ENCODE data around the gene ZNF180. TPM values are rescaled to one million over a fixed set of nuclear protein-coding genes. Genes with fewer than 3 reads are reported as not detected.
"Not testable (repeated sequence)": the region's sequence is repeated elsewhere in the genome, so short reads cannot be mapped to it uniquely, and the experiment has no call there.

Gene ZNF180
- total RNA-seq, 1 experiment from 2014 or later: 5.9 TPM

- not testable (repeated sequence) for H3K27me3 ChIP-seq (ENCODE audit: low read length); H3K27ac ChIP-seq (ENCODE audit: low read length); H3K4me3 ChIP-seq (ENCODE audit: low read length); H3K4me2 ChIP-seq (ENCODE audit: low read depth, low read length, poor library complexity, severe bottlenecking); H3K9ac ChIP-seq (ENCODE audit: low read length); H3K4me1 ChIP-seq (ENCODE audit: low read length); H3K9me2 ChIP-seq (replicated peaks; ENCODE audit: insufficient read depth, low read length); H2AFZ ChIP-seq (ENCODE audit: low read length); H3K36me3 ChIP-seq (ENCODE audit: insufficient read depth, low read length); H3K9me3 ChIP-seq (ENCODE audit: low read length); H4K20me1 ChIP-seq (ENCODE audit: insufficient read depth, low read depth, low read length); H3K79me2 ChIP-seq (ENCODE audit: low read length); DNase-seq
Measured at GRCh38 chr19:44535361-44535760, 35.0 kb upstream of the ZNF180 start.

- Histone ChIP-seq H3K79me2 (ENCODE audit: low read length) (no peaks in the 10 kb centered on the region), H3K36me3 (ENCODE audit: insufficient read depth, low read length) (no peaks in the 10 kb centered on the region), H3K4me1 (ENCODE audit: low read length) (no peaks in the 10 kb centered on the region), H3K27ac (ENCODE audit: low read length) (no peak overlapping the region), H2AFZ (ENCODE audit: low read length) (no peak overlapping the region), H4K20me1 (ENCODE audit: insufficient read depth, low read depth, low read length) (no peaks in the 10 kb centered on the region), H3K27me3 (ENCODE audit: low read length) (no peaks in the 10 kb centered on the region), H3K4me3 (ENCODE audit: low read length) (no peak overlapping the region), H3K9me2 (replicated peaks; ENCODE audit: insufficient read depth, low read length) (no peaks in the 10 kb centered on the region), H3K9me3 (ENCODE audit: low read length) (no peaks in the 10 kb centered on the region), H3K4me2 (ENCODE audit: low read depth, low read length, poor library complexity, severe bottlenecking) (no peak overlapping the region), H3K9ac (ENCODE audit: low read length) (no peak overlapping the region)
- DNase-seq: no peak
Measured at GRCh38 chr19:44532819-44533218, 32.5 kb upstream of the ZNF180 start.

DNA sequence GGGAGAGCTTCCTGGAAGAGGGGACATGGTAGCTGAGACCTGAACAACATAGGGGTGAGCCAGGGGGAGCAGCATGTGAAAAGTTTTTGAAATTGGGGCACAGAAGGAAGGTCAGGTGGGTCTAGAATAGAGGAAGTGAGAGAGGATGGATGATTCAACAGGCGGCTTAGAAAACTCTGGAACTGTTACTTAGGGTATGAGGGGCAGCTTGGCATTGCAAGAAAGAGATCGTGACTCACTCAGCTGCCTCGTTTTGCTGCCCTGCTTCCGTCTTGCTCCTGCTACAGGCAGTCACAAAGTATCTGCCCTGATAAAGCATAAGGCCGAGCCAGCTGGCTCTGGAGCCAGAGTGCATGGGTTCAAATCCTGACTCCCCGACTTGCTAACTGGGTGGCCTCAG lies 30.5 kb upstream of the ZNF180 start:
- Histone ChIP-seq H3K9ac (ENCODE audit: low read length) (no peak overlapping the region), H3K36me3 (ENCODE audit: insufficient read depth, low read length) (no peaks in the 10 kb centered on the region), H3K9me3 (ENCODE audit: low read length) (no peaks in the 10 kb centered on the region), H3K9me2 (replicated peaks; ENCODE audit: insufficient read depth, low read length) (no peaks in the 10 kb centered on the region), H3K4me3 (ENCODE audit: low read length) (no peak overlapping the region), H3K4me2 (ENCODE audit: low read depth, low read length, poor library complexity, severe bottlenecking) (no peak overlapping the region), H2AFZ (ENCODE audit: low read length) (no peak overlapping the region), H3K79me2 (ENCODE audit: low read length) (no peaks in the 10 kb centered on the region), H3K4me1 (ENCODE audit: low read length) (no peaks in the 10 kb centered on the region), H3K27me3 (ENCODE audit: low read length) (no peaks in the 10 kb centered on the region), H4K20me1 (ENCODE audit: insufficient read depth, low read depth, low read length) (no peaks in the 10 kb centered on the region), H3K27ac (ENCODE audit: low read length) (no peak overlapping the region)
- no peak for DNase-seq

DNA sequence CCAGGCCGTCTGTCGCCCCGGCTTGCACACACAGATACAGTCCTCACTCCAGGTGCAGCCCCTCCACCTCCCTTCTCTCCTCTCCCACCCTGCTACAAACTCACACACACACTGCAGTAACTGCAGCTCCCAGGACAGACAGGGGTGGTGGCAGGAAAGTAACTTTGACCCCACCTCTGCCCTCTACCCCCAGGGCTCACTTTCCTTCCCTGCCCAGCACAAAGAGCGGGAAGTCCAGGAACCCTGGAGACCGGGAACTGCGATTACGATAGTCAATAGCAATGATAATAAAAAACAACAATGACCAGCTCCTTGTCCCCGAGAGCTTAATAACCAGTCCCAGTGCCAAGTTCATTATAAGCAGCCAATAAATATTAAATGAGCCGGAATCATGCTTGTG lies 29.2 kb upstream of the ZNF180 start, which contains the start of gene CEACAM20:
CEACAM20 (minus strand) TSS at position 140 of the 400 bp plus-strand sequence. CDS start 166 bp downstream, outside the sequence.
- no peaks in the 10 kb centered on the region for H3K4me1 ChIP-seq (ENCODE audit: low read length)
- no peak within 1 kb of the TSS for H2AFZ ChIP-seq (ENCODE audit: low read length)
- no peak within 1 kb of the TSS for H3K27ac ChIP-seq (ENCODE audit: low read length)
- H3K4me2 ChIP-seq (ENCODE audit: low read depth, low read length, poor library complexity, severe bottlenecking): no peak within 1 kb of the TSS
- H3K27me3 ChIP-seq (ENCODE audit: low read length): no peaks in the 10 kb centered on the region
- H3K9me2 ChIP-seq (replicated peaks; ENCODE audit: insufficient read depth, low read length): no peaks in the 10 kb centered on the region
- H3K9me3 ChIP-seq (ENCODE audit: low read length): no peaks in the 10 kb centered on the region
- DNase-seq: no peak
- H3K9ac ChIP-seq (ENCODE audit: low read length): no peak within 1 kb of the TSS
- no peaks in the 10 kb centered on the region for H3K36me3 ChIP-seq (ENCODE audit: insufficient read depth, low read length)
- H3K4me3 ChIP-seq (ENCODE audit: low read length): no peak within 1 kb of the TSS
- H3K79me2 ChIP-seq (ENCODE audit: low read length): no peaks in the 10 kb centered on the region
- no peaks in the 10 kb centered on the region for H4K20me1 ChIP-seq (ENCODE audit: insufficient read depth, low read depth, low read length)

- no peaks in the 10 kb centered on the region for H3K9me3 ChIP-seq (ENCODE audit: low read length)
- H3K27me3 ChIP-seq (ENCODE audit: low read length): no peaks in the 10 kb centered on the region
- H3K36me3 ChIP-seq (ENCODE audit: insufficient read depth, low read length): no peaks in the 10 kb centered on the region
- H3K9ac ChIP-seq (ENCODE audit: low read length): no peak overlapping the region
- no peak for DNase-seq
- H3K79me2 ChIP-seq (ENCODE audit: low read length): no peaks in the 10 kb centered on the region
- no peaks in the 10 kb centered on the region for H3K9me2 ChIP-seq (replicated peaks; ENCODE audit: insufficient read depth, low read length)
- H2AFZ ChIP-seq (ENCODE audit: low read length): no peak overlapping the region
- H3K27ac ChIP-seq (ENCODE audit: low read length): no peak overlapping the region
- H3K4me3 ChIP-seq (ENCODE audit: low read length): no peak overlapping the region
- no peak overlapping the region for H3K4me2 ChIP-seq (ENCODE audit: low read depth, low read length, poor library complexity, severe bottlenecking)
- H3K4me1 ChIP-seq (ENCODE audit: low read length): no peaks in the 10 kb centered on the region
- H4K20me1 ChIP-seq (ENCODE audit: insufficient read depth, low read depth, low read length): no peaks in the 10 kb centered on the region
Measured at GRCh38 chr19:44527554-44527953, 27.2 kb upstream of the ZNF180 start.

DNA sequence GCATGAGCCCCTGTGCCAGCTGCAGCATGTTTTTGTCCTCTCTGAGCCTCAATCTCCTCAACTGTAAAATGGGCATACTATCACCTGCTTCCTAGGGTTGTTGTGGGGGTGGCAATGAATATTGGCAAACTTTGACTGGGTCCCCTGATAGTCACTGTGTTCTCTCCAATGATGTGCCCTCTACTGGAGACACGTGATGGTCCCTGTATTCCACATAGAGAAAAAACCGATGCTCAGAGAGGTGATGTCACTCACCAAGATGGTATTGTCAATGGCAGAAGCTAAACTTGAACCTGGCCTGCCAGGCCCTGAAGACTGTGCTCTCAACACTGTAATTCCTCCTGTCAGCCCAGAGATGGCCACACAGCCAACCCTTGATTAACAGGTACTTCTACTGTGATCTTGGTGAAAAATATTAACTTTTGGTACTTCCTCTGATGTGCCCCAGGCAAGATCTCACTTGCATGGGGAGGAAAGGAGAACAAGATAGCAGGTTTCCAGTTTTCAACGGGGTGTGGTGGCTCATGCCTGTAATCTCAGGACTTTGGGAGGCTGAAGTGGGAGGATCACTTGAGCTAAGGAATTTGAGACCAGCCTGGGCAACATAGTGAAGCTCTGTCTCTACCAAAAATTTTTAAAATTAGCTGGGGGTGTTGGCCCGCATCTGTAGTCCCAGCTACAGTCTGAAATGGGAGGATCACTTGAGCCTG lies 25.6 kb upstream of the ZNF180 start:
- H4K20me1 ChIP-seq (ENCODE audit: insufficient read depth, low read depth, low read length): no peaks in the 10 kb centered on the region
- H3K36me3 ChIP-seq (ENCODE audit: insufficient read depth, low read length): no peaks in the 10 kb centered on the region
- peaks cover 6% of the 10 kb centered on the region; the same call in 1 of the 2 replicates for H3K9me3 ChIP-seq (ENCODE audit: low read length)

GRCh38 chr19:44521370-44521769 lies 21.0 kb upstream of the ZNF180 start:
- DNase-seq: no peak
- Histone ChIP-seq H3K9me3 (ENCODE audit: low read length) (peaks cover 6% of the 10 kb centered on the region; the same call in 1 of the 2 replicates), H3K79me2 (ENCODE audit: low read length) (no peaks in the 10 kb centered on the region)

More for the DNA sequence above, 25.6 kb upstream of the ZNF180 start:
- H3K9me2 ChIP-seq (replicated peaks; ENCODE audit: insufficient read depth, low read length): no peaks in the 10 kb centered on the region
- H3K4me3 ChIP-seq (ENCODE audit: low read length): no peak overlapping the region
- no peaks in the 10 kb centered on the region for H3K27me3 ChIP-seq (ENCODE audit: low read length)
- H3K4me1 ChIP-seq (ENCODE audit: low read length): no peaks in the 10 kb centered on the region
- H2AFZ ChIP-seq (ENCODE audit: low read length): no peak overlapping the region
- H3K4me2 ChIP-seq (ENCODE audit: low read depth, low read length, poor library complexity, severe bottlenecking): no peak overlapping the region
- no peaks in the 10 kb centered on the region for H3K79me2 ChIP-seq (ENCODE audit: low read length)
- H3K9ac ChIP-seq (ENCODE audit: low read length): no peak overlapping the region
- no peak overlapping the region for H3K27ac ChIP-seq (ENCODE audit: low read length)
- DNase-seq: peak; percentile 46

DNA sequence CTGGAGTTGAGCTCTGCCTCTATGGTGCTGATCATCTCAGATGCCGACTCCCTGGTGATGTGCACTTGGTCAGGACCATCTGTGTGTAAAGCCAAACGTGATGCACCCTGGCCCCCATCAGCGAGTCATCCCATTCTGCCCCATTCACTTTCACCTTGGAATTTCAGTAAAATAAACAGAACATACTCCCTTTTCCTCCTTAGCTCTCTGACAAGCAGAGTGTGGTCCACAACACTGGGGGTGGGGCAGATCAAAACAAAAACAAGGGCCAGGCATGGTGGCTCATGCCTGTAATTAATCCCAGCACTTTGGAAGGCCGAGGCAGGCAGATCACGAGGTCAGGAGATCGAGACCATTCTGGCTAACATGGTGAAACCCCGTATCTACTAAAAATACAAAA lies 16.8 kb upstream of the ZNF180 start:
- H3K9me3 ChIP-seq (ENCODE audit: low read length): peaks cover 6% of the 10 kb centered on the region; the same call in 1 of the 2 replicates
- no peak overlapping the region for H3K9ac ChIP-seq (ENCODE audit: low read length)
- no peaks in the 10 kb centered on the region for H3K79me2 ChIP-seq (ENCODE audit: low read length)
- H3K9me2 ChIP-seq (replicated peaks; ENCODE audit: insufficient read depth, low read length): no peaks in the 10 kb centered on the region
- no peak for DNase-seq
- no peaks in the 10 kb centered on the region for H4K20me1 ChIP-seq (ENCODE audit: insufficient read depth, low read depth, low read length)
- H3K27me3 ChIP-seq (ENCODE audit: low read length): no peaks in the 10 kb centered on the region
- no peak overlapping the region for H3K27ac ChIP-seq (ENCODE audit: low read length)
- no peak overlapping the region for H2AFZ ChIP-seq (ENCODE audit: low read length)
- H3K4me3 ChIP-seq (ENCODE audit: low read length): no peak overlapping the region
- no peaks in the 10 kb centered on the region for H3K36me3 ChIP-seq (ENCODE audit: insufficient read depth, low read length)
- H3K4me2 ChIP-seq (ENCODE audit: low read depth, low read length, poor library complexity, severe bottlenecking): no peak overlapping the region
- no peaks in the 10 kb centered on the region for H3K4me1 ChIP-seq (ENCODE audit: low read length)

More at GRCh38 chr19:44521370-44521769, 21.0 kb upstream of the ZNF180 start:
- Histone ChIP-seq H3K27me3 (ENCODE audit: low read length) (no peaks in the 10 kb centered on the region), H3K4me3 (ENCODE audit: low read length) (no peak overlapping the region), H3K36me3 (ENCODE audit: insufficient read depth, low read length) (no peaks in the 10 kb centered on the region), H3K9ac (ENCODE audit: low read length) (no peak overlapping the region), H2AFZ (ENCODE audit: low read length) (no peak overlapping the region), H4K20me1 (ENCODE audit: insufficient read depth, low read depth, low read length) (no peaks in the 10 kb centered on the region), H3K4me1 (ENCODE audit: low read length) (no peaks in the 10 kb centered on the region), H3K4me2 (ENCODE audit: low read depth, low read length, poor library complexity, severe bottlenecking) (no peak overlapping the region), H3K27ac (ENCODE audit: low read length) (no peak overlapping the region), H3K9me2 (replicated peaks; ENCODE audit: insufficient read depth, low read length) (no peaks in the 10 kb centered on the region)
